ENCODE measurements around the gene PRDM16. TPM values are rescaled to one million over a fixed set of nuclear protein-coding genes. Genes with fewer than 3 reads are reported as not detected.

The PRDM16 gene
- total RNA-seq, 1 experiment from 2014 or later, result 6.1 TPM

DNA sequence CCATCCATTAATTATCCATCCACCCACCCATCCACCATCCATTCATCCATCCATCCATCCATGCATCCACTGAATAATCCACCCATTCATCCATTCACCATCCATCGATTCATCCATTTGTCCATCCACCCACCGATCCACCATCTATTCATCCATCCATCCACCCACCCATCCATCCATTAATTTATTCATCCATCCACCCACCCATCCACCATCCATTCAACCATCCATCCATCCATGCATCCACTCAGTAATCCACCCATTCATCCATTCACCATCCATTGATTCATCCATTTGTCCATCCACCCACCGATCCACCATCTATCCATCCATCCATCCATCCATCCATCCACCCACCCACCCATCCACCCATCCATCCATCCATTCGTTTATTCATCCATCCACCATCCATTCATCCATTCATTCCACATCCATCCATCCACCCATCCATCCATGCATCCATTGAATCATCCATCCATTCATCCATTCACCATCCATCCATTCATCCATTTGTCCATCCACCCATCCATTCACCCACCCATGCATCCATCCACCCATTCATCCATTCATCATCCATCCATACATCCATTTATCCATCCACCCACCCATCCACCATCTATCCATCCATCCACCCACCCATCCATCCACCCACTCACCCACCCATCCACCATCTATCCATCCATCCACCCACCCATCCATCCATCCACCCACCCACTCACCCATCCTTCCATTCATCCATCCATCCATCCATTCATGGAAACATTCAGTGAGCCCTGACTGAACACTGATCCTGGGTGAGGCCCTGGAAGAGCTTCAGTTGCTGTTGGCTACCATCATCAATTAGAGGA lies 302.1 kb downstream of the PRDM16 start (continued):
- TF ChIP-seq YY1 (IDR thresholded peaks at IDR 0.05; ENCODE audit: extremely low read depth, insufficient replicate concordance, low read depth, low read length) (no peak), SP1 (IDR thresholded peaks at IDR 0.05; ENCODE audit: low read depth) (no peak), EGR1 (IDR thresholded peaks at IDR 0.05; ENCODE audit: low read depth) (no peak), ZNF274 (IDR thresholded peaks at IDR 0.05; ENCODE audit: low read depth, low read length) (no peak)

DNA sequence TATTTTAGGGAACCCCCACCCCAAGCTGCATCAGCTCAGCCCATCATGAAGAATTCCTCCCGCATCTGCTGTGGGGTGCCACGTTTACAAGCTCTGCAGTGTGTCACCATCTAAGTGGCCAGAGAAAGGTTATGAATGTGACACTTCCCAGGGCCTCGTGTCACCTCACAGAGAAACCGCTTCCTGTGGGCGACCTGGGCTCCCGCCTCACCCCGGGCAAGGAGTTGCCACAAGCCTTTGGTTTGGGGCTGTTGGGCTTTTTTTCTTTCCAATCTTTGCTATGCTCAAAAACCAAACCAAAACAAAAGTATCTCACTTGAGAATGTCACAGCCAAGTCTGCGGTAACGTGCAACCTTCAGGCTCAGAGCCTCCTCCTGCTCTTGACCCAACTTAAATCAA lies 303.3 kb downstream of the PRDM16 start:
- no TSS peak for BruUV-seq (replicated peaks)
- no peak for ATAC-seq
- no peaks in the 10 kb centered on the region for H3K79me2 ChIP-seq (ENCODE audit: insufficient read depth, low read length)
- ChIA-PET RAD21 (ENCODE audit: low non-redundant PET in 1 of 2, low total read pairs in 2 of 2, uncharacterized antibody in 2 of 2, unreplicated experiment in 2 of 2) (no interaction called here), CTCF (no interaction called here), POLR2A (no interaction called here)
- H3K4me3 ChIP-seq (replicated peaks in 1 of 2; ENCODE audit: low read depth in 1 of 2, low read length in 2 of 2), result no peak overlapping the region
- DNase-seq (ENCODE audit: low read depth, low spot score), result no peak
- H4K20me1 ChIP-seq (ENCODE audit: insufficient read depth), result no peaks in the 10 kb centered on the region
- H3K36me3 ChIP-seq (ENCODE audit: control insufficient read depth in 1 of 2, insufficient read depth in 2 of 2, low read length in 2 of 2), result no peaks in the 10 kb centered on the region
- no peak overlapping the region for H2AFZ ChIP-seq (ENCODE audit: low read depth, low read length, poor library complexity, severe bottlenecking)
- TF ChIP-seq SRF (IDR thresholded peaks at IDR 0.05; ENCODE audit: low read depth), result no peak
- TF ChIP-seq ZNF274 (IDR thresholded peaks at IDR 0.05; ENCODE audit: low read depth, low read length), result no peak
- TF ChIP-seq RAD21 (IDR thresholded peaks at IDR 0.05; ENCODE audit: low read depth), result no peak
- no peak for TF ChIP-seq SIN3A (IDR thresholded peaks at IDR 0.05; ENCODE audit: low read depth)
- no peak for TF ChIP-seq SP1 (IDR thresholded peaks at IDR 0.05; ENCODE audit: low read depth)
- no peak for TF ChIP-seq CEBPB (IDR thresholded peaks at IDR 0.05; ENCODE audit: low read depth)
- TF ChIP-seq EGR1 (IDR thresholded peaks at IDR 0.05; ENCODE audit: low read depth), result no peak
- no peak for TF ChIP-seq ELF1 (IDR thresholded peaks at IDR 0.05; ENCODE audit: borderline replicate concordance, low read depth)
- no peak for TF ChIP-seq ZFX (IDR thresholded peaks at IDR 0.05)
- TF ChIP-seq, protein P1, sequence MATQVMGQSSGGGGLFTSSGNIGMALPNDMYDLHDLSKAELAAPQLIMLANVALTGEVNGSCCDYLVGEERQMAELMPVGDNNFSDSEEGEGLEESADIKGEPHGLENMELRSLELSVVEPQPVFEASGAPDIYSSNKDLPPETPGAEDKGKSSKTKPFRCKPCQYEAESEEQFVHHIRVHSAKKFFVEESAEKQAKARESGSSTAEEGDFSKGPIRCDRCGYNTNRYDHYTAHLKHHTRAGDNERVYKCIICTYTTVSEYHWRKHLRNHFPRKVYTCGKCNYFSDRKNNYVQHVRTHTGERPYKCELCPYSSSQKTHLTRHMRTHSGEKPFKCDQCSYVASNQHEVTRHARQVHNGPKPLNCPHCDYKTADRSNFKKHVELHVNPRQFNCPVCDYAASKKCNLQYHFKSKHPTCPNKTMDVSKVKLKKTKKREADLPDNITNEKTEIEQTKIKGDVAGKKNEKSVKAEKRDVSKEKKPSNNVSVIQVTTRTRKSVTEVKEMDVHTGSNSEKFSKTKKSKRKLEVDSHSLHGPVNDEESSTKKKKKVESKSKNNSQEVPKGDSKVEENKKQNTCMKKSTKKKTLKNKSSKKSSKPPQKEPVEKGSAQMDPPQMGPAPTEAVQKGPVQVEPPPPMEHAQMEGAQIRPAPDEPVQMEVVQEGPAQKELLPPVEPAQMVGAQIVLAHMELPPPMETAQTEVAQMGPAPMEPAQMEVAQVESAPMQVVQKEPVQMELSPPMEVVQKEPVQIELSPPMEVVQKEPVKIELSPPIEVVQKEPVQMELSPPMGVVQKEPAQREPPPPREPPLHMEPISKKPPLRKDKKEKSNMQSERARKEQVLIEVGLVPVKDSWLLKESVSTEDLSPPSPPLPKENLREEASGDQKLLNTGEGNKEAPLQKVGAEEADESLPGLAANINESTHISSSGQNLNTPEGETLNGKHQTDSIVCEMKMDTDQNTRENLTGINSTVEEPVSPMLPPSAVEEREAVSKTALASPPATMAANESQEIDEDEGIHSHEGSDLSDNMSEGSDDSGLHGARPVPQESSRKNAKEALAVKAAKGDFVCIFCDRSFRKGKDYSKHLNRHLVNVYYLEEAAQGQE (IDR thresholded peaks at IDR 0.05; ENCODE audit: low read depth), result no peak
- no peak for TF ChIP-seq POLR2AphosphoS5 (IDR thresholded peaks at IDR 0.05; ENCODE audit: low read depth, low read length)
- TF ChIP-seq CBX3 (IDR thresholded peaks at IDR 0.05; ENCODE audit: low read depth), result no peak
- TF ChIP-seq, protein P2, sequence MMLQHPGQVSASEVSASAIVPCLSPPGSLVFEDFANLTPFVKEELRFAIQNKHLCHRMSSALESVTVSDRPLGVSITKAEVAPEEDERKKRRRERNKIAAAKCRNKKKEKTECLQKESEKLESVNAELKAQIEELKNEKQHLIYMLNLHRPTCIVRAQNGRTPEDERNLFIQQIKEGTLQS (IDR thresholded peaks at IDR 0.05), result no peak
- no peak for TF ChIP-seq FOSL1 (IDR thresholded peaks at IDR 0.05; ENCODE audit: low read depth)
- TF ChIP-seq, protein P3, sequence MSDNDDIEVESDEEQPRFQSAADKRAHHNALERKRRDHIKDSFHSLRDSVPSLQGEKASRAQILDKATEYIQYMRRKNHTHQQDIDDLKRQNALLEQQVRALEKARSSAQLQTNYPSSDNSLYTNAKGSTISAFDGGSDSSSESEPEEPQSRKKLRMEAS (IDR thresholded peaks at IDR 0.05), result no peak
- no peak for TF ChIP-seq EZH2phosphoT487 (IDR thresholded peaks at IDR 0.05; ENCODE audit: borderline replicate concordance)
- no peaks in the 10 kb centered on the region for H3K27me3 ChIP-seq (ENCODE audit: insufficient read depth, low read length)
- H3K9ac ChIP-seq (ENCODE audit: low read length), result no peak overlapping the region
- intact Hi-C loops (cut with micrococcal nuclease), result no loop called here
- H3K4me1 ChIP-seq (ENCODE audit: control insufficient read depth in 1 of 2, insufficient read depth in 2 of 2, low read length in 2 of 2), result peaks cover 4 to 17% of the 10 kb centered on the region in 2 experiments; a peak in 3 of 4 replicates
- no peak overlapping the region for H3K4me2 ChIP-seq (ENCODE audit: low read length)
- no peaks in the 10 kb centered on the region for H3K9me3 ChIP-seq (ENCODE audit: control insufficient read depth in 1 of 2, insufficient read depth in 1 of 2, low read depth in 1 of 2, low read length in 2 of 2)
- no peak overlapping the region for H3K27ac ChIP-seq (ENCODE audit: low read depth, low read length)
- H3K9me2 ChIP-seq (ENCODE audit: insufficient read depth), result no peaks in the 10 kb centered on the region
